ENCODE results near the gene UROS. TPM values are rescaled to one million over a fixed set of nuclear protein-coding genes. Genes with fewer than 3 reads are reported as not detected.

Gene UROS
- polyA plus RNA-seq, 2 of the 4 experiments (the other 2 are of a cell fraction) = 52.9 to 71.1 TPM

DNA sequence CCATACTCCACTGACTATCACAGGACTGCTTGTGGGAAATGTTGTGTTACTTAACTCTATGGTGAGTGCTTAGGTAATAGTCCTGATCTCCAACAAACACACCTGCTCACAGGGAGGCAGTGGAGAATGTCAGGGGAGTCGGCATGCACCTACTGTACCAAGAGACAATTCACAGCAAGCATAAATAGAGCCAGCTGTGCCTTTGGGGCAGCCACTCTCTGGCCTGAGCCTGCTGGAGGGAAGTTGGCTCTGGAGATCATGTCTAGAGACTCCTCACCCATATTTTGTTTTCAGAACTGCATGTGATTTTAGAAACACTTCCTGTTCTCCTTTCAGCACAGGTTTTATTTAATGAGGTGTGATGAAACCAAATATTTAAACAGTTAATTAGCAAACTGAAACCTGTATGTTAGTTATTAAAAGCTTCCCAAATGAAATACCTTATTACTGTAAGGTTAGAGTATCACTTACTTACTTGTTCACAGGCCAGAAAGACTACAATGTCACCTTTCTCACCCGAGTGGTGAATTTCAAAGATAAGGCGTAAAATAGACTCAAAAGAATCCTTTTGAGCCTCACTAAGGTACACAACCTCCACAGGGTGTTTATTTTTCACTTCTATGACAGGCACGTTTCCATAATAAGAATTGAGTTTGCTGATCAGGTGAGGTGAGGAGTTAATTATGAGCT, 36.2 kb upstream of the UROS start:
- H3K4me2 ChIP-seq = no peak overlapping the region
- POLR2A ChIA-PET = no interaction called here
- no peak overlapping the region for H3K27ac ChIP-seq
- 89% methylated on average over 4 of the region's 4 CpGs for WGBS (ENCODE audit: missing lambda C conversion rate)
- FAIRE-seq (no peak), DNase-seq (ENCODE audit: low read depth in 1 of 2, low spot score in 1 of 2) (no peak), ATAC-seq (no peak)
- H3K9me3 ChIP-seq = no peaks in the 10 kb centered on the region
- no peak overlapping the region for H3K4me3 ChIP-seq
- CTCF ChIA-PET = interaction anchor here (1.3 to 1.5 kb wide), 2 partner anchors 9 to 11 kb away, joined by 3 to 5 read pairs; no protein-coding TSS in a partner anchor
- H3K4me1 ChIP-seq = no peaks in the 10 kb centered on the region
- no peak for TF ChIP-seq JUNB (IDR thresholded peaks at IDR 0.05)
- TF ChIP-seq CBX2 (IDR thresholded peaks at IDR 0.05; ENCODE audit: borderline replicate concordance, low read depth) = no peak
- no peak for TF ChIP-seq NPAS2 (CRISPR knock-in tag; IDR thresholded peaks at IDR 0.05; ENCODE audit: borderline replicate concordance)
- TF ChIP-seq FOSL2 (IDR thresholded peaks at IDR 0.05) = no peak
- no peak for TF ChIP-seq FOSL2 (CRISPR knock-in tag; IDR thresholded peaks at IDR 0.05)
- TF ChIP-seq ESRRA (IDR thresholded peaks at IDR 0.05; ENCODE audit: borderline replicate concordance, low read length) = no peak
- no peak for TF ChIP-seq SMC3 (IDR thresholded peaks at IDR 0.05)

DNA sequence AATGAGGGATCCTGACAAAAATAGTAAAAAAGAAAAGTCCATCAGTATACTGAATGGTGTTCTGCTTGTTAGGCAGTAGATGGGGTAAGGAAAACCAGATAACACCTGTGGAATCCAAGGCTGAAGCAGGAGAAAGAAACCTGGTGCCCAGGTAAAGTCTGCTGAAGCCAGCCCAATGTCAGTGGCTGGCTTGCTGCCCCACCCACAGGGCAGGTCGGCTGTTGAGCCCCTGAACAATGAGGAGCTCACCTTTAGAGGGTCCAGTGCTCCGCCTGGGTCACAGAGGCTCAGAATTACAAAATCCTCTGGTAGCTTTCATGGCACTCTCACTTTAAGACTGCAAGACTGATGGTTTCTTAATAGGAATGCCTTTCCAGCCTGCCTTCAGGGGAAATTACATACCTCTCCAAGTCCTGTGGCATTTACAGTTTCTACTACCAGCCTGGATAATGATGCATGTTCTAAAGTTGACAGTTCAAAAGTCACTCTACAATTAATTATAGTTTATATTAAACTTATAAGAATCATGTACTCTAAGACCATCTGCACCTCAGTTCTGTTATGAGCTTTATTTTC, 34.2 kb upstream of the UROS start:
- no peak overlapping the region for H3K27ac ChIP-seq
- whole genome bisulfite sequencing (ENCODE audit: missing lambda C conversion rate) = 86% methylated on average over 2 of the region's 2 CpGs
- ATAC-seq (no peak), FAIRE-seq (no peak), DNase-seq (ENCODE audit: low read depth in 1 of 2, low spot score in 1 of 2) (no peak)
- H3K4me2 ChIP-seq = no peak overlapping the region
- H3K4me1 ChIP-seq = no peaks in the 10 kb centered on the region
- POLR2A ChIA-PET = no interaction called here
- CTCF ChIA-PET = interaction anchor here (0.6 to 2.5 kb wide), 9 partner anchors 8 to 715 kb away, joined by 3 to 9 read pairs (median 3); partner anchors contain the start of genes BCCIP and UROS
- TF ChIP-seq POLR2A (IDR thresholded peaks at IDR 0.05; ENCODE audit: low read length) (no peak), FOXS1 (CRISPR knock-in tag; IDR thresholded peaks at IDR 0.05) (no peak)
- no peak overlapping the region for H3K4me3 ChIP-seq
- H3K9me3 ChIP-seq = no peaks in the 10 kb centered on the region

DNA sequence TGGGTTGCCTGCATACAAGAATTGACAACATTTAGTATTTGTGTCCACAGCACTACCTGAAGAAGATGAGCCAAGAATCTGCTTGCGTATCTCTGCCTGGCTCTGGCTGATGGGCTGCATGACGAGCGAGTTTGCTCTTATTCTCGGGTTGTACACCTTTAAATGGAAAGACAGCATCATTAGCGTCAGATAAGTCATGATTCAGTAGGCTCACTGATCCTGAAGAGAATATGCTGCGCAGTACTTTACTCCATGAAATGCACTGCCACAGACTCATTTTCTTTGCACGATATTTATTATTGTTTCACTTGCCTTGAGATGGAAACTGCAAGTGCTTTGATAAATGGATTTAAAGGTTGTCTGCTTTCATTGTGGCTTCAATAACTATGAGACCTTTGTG, 29.4 kb upstream of the UROS start:
- Histone ChIP-seq H3K4me2 (no peak overlapping the region), H3K9me3 (no peaks in the 10 kb centered on the region), H3K4me1 (no peaks in the 10 kb centered on the region), H3K27ac (no peak overlapping the region), H3K4me3 (no peak overlapping the region)
- ChIA-PET POLR2A (no interaction called here), CTCF (interaction anchor here (1.6 kb wide), 1 partner anchor 16 kb away, joined by 4 read pairs; no protein-coding TSS in a partner anchor)
- ATAC-seq (no peak), DNase-seq (ENCODE audit: low read depth in 1 of 2, low spot score in 1 of 2) (no peak), FAIRE-seq (no peak)
- TF ChIP-seq CHD2 (IDR thresholded peaks at IDR 0.05; ENCODE audit: low read length, partially characterized antibody) = no peak
- no peak for TF ChIP-seq TP53 (CRISPR knock-in tag; IDR thresholded peaks at IDR 0.05)
- no peak for TF ChIP-seq ZFP36 (IDR thresholded peaks at IDR 0.05; ENCODE audit: borderline replicate concordance, partially characterized antibody)
- TF ChIP-seq RAD21 (conservative IDR thresholded peaks at IDR 0.05 in 1 of 2, IDR thresholded peaks at IDR 0.05 in 1 of 2) = no peak
- TF ChIP-seq, protein P1, sequence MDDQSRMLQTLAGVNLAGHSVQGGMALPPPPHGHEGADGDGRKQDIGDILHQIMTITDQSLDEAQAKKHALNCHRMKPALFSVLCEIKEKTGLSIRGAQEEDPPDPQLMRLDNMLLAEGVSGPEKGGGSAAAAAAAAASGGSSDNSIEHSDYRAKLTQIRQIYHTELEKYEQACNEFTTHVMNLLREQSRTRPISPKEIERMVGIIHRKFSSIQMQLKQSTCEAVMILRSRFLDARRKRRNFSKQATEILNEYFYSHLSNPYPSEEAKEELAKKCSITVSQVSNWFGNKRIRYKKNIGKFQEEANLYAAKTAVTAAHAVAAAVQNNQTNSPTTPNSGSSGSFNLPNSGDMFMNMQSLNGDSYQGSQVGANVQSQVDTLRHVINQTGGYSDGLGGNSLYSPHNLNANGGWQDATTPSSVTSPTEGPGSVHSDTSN (IDR thresholded peaks at IDR 0.05) = no peak
- TF ChIP-seq, protein P2, sequence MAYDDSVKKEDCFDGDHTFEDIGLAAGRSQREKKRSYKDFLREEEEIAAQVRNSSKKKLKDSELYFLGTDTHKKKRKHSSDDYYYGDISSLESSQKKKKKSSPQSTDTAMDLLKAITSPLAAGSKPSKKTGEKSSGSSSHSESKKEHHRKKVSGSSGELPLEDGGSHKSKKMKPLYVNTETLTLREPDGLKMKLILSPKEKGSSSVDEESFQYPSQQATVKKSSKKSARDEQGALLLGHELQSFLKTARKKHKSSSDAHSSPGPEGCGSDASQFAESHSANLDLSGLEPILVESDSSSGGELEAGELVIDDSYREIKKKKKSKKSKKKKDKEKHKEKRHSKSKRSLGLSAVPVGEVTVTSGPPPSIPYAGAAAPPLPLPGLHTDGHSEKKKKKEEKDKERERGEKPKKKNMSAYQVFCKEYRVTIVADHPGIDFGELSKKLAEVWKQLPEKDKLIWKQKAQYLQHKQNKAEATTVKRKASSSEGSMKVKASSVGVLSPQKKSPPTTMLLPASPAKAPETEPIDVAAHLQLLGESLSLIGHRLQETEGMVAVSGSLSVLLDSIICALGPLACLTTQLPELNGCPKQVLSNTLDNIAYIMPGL (CRISPR knock-in tag; IDR thresholded peaks at IDR 0.05; ENCODE audit: borderline replicate concordance) = no peak
- TF ChIP-seq SREBF2 (IDR thresholded peaks at IDR 0.05) = no peak
- TF ChIP-seq HEYL (CRISPR knock-in tag; IDR thresholded peaks at IDR 0.05) = no peak
- TF ChIP-seq KDM1A (IDR thresholded peaks at IDR 0.05; ENCODE audit: low read depth) = no peak
- TF ChIP-seq, protein P3, sequence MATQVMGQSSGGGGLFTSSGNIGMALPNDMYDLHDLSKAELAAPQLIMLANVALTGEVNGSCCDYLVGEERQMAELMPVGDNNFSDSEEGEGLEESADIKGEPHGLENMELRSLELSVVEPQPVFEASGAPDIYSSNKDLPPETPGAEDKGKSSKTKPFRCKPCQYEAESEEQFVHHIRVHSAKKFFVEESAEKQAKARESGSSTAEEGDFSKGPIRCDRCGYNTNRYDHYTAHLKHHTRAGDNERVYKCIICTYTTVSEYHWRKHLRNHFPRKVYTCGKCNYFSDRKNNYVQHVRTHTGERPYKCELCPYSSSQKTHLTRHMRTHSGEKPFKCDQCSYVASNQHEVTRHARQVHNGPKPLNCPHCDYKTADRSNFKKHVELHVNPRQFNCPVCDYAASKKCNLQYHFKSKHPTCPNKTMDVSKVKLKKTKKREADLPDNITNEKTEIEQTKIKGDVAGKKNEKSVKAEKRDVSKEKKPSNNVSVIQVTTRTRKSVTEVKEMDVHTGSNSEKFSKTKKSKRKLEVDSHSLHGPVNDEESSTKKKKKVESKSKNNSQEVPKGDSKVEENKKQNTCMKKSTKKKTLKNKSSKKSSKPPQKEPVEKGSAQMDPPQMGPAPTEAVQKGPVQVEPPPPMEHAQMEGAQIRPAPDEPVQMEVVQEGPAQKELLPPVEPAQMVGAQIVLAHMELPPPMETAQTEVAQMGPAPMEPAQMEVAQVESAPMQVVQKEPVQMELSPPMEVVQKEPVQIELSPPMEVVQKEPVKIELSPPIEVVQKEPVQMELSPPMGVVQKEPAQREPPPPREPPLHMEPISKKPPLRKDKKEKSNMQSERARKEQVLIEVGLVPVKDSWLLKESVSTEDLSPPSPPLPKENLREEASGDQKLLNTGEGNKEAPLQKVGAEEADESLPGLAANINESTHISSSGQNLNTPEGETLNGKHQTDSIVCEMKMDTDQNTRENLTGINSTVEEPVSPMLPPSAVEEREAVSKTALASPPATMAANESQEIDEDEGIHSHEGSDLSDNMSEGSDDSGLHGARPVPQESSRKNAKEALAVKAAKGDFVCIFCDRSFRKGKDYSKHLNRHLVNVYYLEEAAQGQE (IDR thresholded peaks at IDR 0.05) = no peak
- TF ChIP-seq TFCP2L1 (CRISPR knock-in tag; IDR thresholded peaks at IDR 0.05) = no peak
- no peak for TF ChIP-seq RNF2 (IDR thresholded peaks at IDR 0.05; ENCODE audit: borderline replicate concordance, low read depth)
- no peak for TF ChIP-seq RFX5 (IDR thresholded peaks at IDR 0.05)
- TF ChIP-seq NFE2L2 (conservative IDR thresholded peaks at IDR 0.05; ENCODE audit: low read length) = no peak
- TF ChIP-seq, protein P4, sequence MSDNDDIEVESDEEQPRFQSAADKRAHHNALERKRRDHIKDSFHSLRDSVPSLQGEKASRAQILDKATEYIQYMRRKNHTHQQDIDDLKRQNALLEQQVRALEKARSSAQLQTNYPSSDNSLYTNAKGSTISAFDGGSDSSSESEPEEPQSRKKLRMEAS (IDR thresholded peaks at IDR 0.05) = no peak
- no peak for TF ChIP-seq NR3C1 (IDR thresholded peaks at IDR 0.05)
- no peak for TF ChIP-seq CBX8 (IDR thresholded peaks at IDR 0.05)
- no peak for TF ChIP-seq RARB (CRISPR knock-in tag; IDR thresholded peaks at IDR 0.05)
- no peak for TF ChIP-seq FOSB (CRISPR knock-in tag; IDR thresholded peaks at IDR 0.05)
- 93% methylated on average over 7 of the region's 7 CpGs for WGBS (ENCODE audit: missing lambda C conversion rate)
